ENCODE results near the gene ARID2. TPM values are rescaled to one million over a fixed set of nuclear protein-coding genes. Genes with fewer than 3 reads are reported as not detected.

Gene ARID2
- total and polyA plus RNA-seq, 2 experiments from 2014 or later, result 26.5 to 54.9 TPM

GRCh38 chr12:45757172-45757571 lies 27.7 kb downstream of the ARID2 start:
- Histone ChIP-seq H3K79me2 (replicated peaks; ENCODE audit: insufficient read depth) (peaks cover 96% of the 10 kb centered on the region), H3K4me3 (no peak overlapping the region), H3K4me1 (ENCODE audit: insufficient read depth) (peaks cover 24% of the 10 kb centered on the region), H2AFZ (no peak overlapping the region), H3K9me2 (ENCODE audit: insufficient read depth) (no peaks in the 10 kb centered on the region), H3K36me3 (ENCODE audit: insufficient read depth) (no peaks in the 10 kb centered on the region), H3K27ac (ENCODE audit: low read depth) (0 out of 2 replicates have a peak overlapping the region, but pooled peaks have one; percentile 21), H4K20me1 (replicated peaks; ENCODE audit: insufficient read depth) (peaks cover 15% of the 10 kb centered on the region), H3K4me2 (no peak overlapping the region), H3F3A (replicated peaks; ENCODE audit: low read depth) (no peaks in the 10 kb centered on the region), H3K27me3 (ENCODE audit: insufficient read depth) (no peaks in the 10 kb centered on the region)
- H3K27me3 Mint-ChIP-seq (ENCODE audit: insufficient read depth, low read depth, poor library complexity), result peaks cover 3% of the 10 kb centered on the region
- no peak for ATAC-seq
- no peaks in the 10 kb centered on the region for H3K36me3 Mint-ChIP-seq (ENCODE audit: low read depth)
- H3K27ac Mint-ChIP-seq, result peak overlapping the region; percentile 45; the same call in 1 of the 2 replicates
- no peak for TF ChIP-seq ZNF462 (CRISPR knock-in tag; IDR thresholded peaks at IDR 0.05)
- no peak for TF ChIP-seq CREB1 (CRISPR knock-in tag; IDR thresholded peaks at IDR 0.05; ENCODE audit: low read depth)
- TF ChIP-seq STAT1 (IDR thresholded peaks at IDR 0.05; ENCODE audit: unreplicated experiment), result no peak
- no peak for TF ChIP-seq REST (IDR thresholded peaks at IDR 0.05; ENCODE audit: unreplicated experiment)
- no peak overlapping the region for H3K4me3 Mint-ChIP-seq
- peaks cover 45% of the 10 kb centered on the region for H3K4me1 Mint-ChIP-seq
- no peak for DNase-seq (ENCODE audit: low spot score)
- H3K9me3 Mint-ChIP-seq, result no peaks in the 10 kb centered on the region
